Prostate gland (tissue), 2 donors: Measurements from ENCODE around the gene STAT5A. TPM values are rescaled to one million over a fixed set of nuclear protein-coding genes. Genes with fewer than 3 reads are reported as not detected.

Source experiments
- DNase-seq: peaks from one replicate; pipeline ENCODE4 v3.0.0-alpha.2; 2019; ENCODE audit warnings: low spot score
- H3K27ac ChIP-seq, 2 donors: fragments of 200-600 bp; sonication (generic); 2 replicates each; pipeline ENCODE4 v1.5.1; 2017 to 2019
- H3K27me3 ChIP-seq: fragments of 200-600 bp; sonication (generic); replicated peaks from 2 replicates; pipeline ENCODE4 v1.5.1; 2019; ENCODE audit not compliant: insufficient read depth
- H3K36me3 ChIP-seq, 2 donors: fragments of 200-600 bp; sonication (generic); 1 replicate in 1 of 2; 2 replicates in 1 of 2; pipeline versions ENCODE4 v1.5.1 to v1.8.1; 2017 to 2019
- H3K4me1 ChIP-seq: fragments of 200-600 bp; sonication (generic); replicated peaks from 2 replicates; pipeline ENCODE4 v1.5.1; 2019
- H3K4me3 ChIP-seq, 2 donors: fragments of 200-600 bp; sonication (generic); 2 replicates each; pipeline ENCODE4 v1.5.1; 2017 to 2019
- H3K9me3 ChIP-seq: fragments of 200-600 bp; sonication (generic); 2 replicates; pipeline ENCODE4 v1.5.1; 2017
- CTCF ChIP-seq, 4 experiments: fragments of 200-600 bp in 2 of 4; fragments of 450-650 bp in 2 of 4; sonication (generic) in 2 of 4; IDR thresholded peaks; 1 replicate in 3 of 4; 2 replicates in 1 of 4; pipeline ENCODE4 v1.5.1; 2016 to 2019; ENCODE audit warnings: antibody characterized with exemption in 4 of 4, mild to moderate bottlenecking in 2 of 4, moderate library complexity in 2 of 4
- POLR2A ChIP-seq: fragments of 450-650 bp; IDR thresholded peaks from one replicate; pipeline ENCODE4 v1.6.1; 2016; ENCODE audit warnings: antibody characterized with exemption, mild to moderate bottlenecking
- POLR2AphosphoS5 ChIP-seq: sonication (generic); formaldehyde crosslinking; IDR thresholded peaks from one replicate; pipeline ENCODE4 v1.6.1; 2017; ENCODE audit warnings: antibody characterized with exemption
- WGBS: methylation state at CpG from one replicate; pipeline ENCODE4 v1.1.5; 2018; 5-methylcytosine and 5-hydroxymethylcytosine counted together
- intact Hi-C: fragments of 100-400 bp; cut with DNase I; formaldehyde crosslinking; loops from one replicate; pipeline ENCODE4 v1.14.2; 2022
- total RNA-seq, 2 donors: library from RNA; depleted of rRNA; stranded (reverse); fragments of >200 nt; gene quantifications; one replicate each; pipeline ENCODE4 v1.1.0, GENCODE V29; 2016

STAT5A gene
- total RNA-seq, 2 donors from 2014 or later: 31.1 to 45.8 TPM

GRCh38 chr17:42266462-42266861 lies 21.8 kb upstream of the STAT5A start:
- Histone ChIP-seq H3K27ac (no peak overlapping the region), H3K4me1 (no peaks in the 10 kb centered on the region), H3K27me3 (no peaks in the 10 kb centered on the region), H3K9me3 (no peaks in the 10 kb centered on the region), H3K36me3 (no peaks in the 10 kb centered on the region), H3K4me3 (no peak overlapping the region)
- 91% methylated on average over 2 of the region's 2 CpGs for WGBS
- intact Hi-C loops: no loop called here
- TF ChIP-seq POLR2AphosphoS5: no peak
- TF ChIP-seq CTCF (IDR thresholded peaks at IDR 0.05): no peak
- no peak for TF ChIP-seq POLR2A
- DNase-seq: no peak

GRCh38 chr17:42266918-42267766 lies 21.2 kb upstream of the STAT5A start:
- H3K9me3 ChIP-seq: no peaks in the 10 kb centered on the region
- TF ChIP-seq POLR2AphosphoS5 (no peak), CTCF (IDR thresholded peaks at IDR 0.05) (no peak), POLR2A (no peak)
- no peak overlapping the region for H3K27ac ChIP-seq
- 71% methylated on average over 9 of the region's 9 CpGs for WGBS
- no peak for DNase-seq
- intact Hi-C loops: no loop called here
- H3K4me3 ChIP-seq: no peak overlapping the region
- no peaks in the 10 kb centered on the region for H3K36me3 ChIP-seq
- no peaks in the 10 kb centered on the region for H3K4me1 ChIP-seq
- H3K27me3 ChIP-seq: no peaks in the 10 kb centered on the region

GRCh38 chr17:42268236-42268635 lies 20.1 kb upstream of the STAT5A start:
- DNase-seq: no peak
- Histone ChIP-seq H3K27me3 (no peaks in the 10 kb centered on the region), H3K9me3 (no peaks in the 10 kb centered on the region), H3K36me3 (no peaks in the 10 kb centered on the region), H3K4me1 (no peaks in the 10 kb centered on the region), H3K4me3 (no peak overlapping the region), H3K27ac (no peak overlapping the region)
- intact Hi-C loops: no loop called here
- WGBS: 88% methylated on average over 5 of the region's 5 CpGs
- TF ChIP-seq POLR2A (no peak), POLR2AphosphoS5 (no peak), CTCF (IDR thresholded peaks at IDR 0.05) (no peak)

- H3K36me3 ChIP-seq: no peaks in the 10 kb centered on the region
- DNase-seq: no peak
- intact Hi-C loops: no loop called here
- no peak for TF ChIP-seq POLR2AphosphoS5
- TF ChIP-seq POLR2A: no peak
- TF ChIP-seq CTCF (IDR thresholded peaks at IDR 0.05): no peak
- 61% methylated on average over 4 of the region's 4 CpGs for WGBS
- H3K27me3 ChIP-seq: no peaks in the 10 kb centered on the region
- H3K27ac ChIP-seq: no peak overlapping the region
- no peaks in the 10 kb centered on the region for H3K9me3 ChIP-seq
- H3K4me3 ChIP-seq: no peak overlapping the region
- no peaks in the 10 kb centered on the region for H3K4me1 ChIP-seq
These were observed 18.1 kb upstream of the STAT5A start for GRCh38 chr17:42270170-42270535.

GRCh38 chr17:42270596-42270995 lies 17.7 kb upstream of the STAT5A start:
- no peaks in the 10 kb centered on the region for H3K27me3 ChIP-seq
- H3K36me3 ChIP-seq: no peaks in the 10 kb centered on the region
- H3K9me3 ChIP-seq: no peaks in the 10 kb centered on the region
- H3K4me3 ChIP-seq: no peak overlapping the region
- intact Hi-C loops: no loop called here
- no peak for TF ChIP-seq CTCF (IDR thresholded peaks at IDR 0.05)
- no peak for TF ChIP-seq POLR2A
- no peak for TF ChIP-seq POLR2AphosphoS5
- no peaks in the 10 kb centered on the region for H3K4me1 ChIP-seq
- WGBS: 72% methylated on average over 6 of the region's 6 CpGs
- no peak overlapping the region for H3K27ac ChIP-seq
- no peak for DNase-seq
